Mucosa of stomach (tissue), 1 donor: ENCODE measurements around the gene THOC2.
"Not testable (repeated sequence)": the region's sequence is repeated elsewhere in the genome, so short reads cannot be mapped to it uniquely, and the experiment has no call there.

Source experiments
- H3K27me3 ChIP-seq: one replicate; pipeline ENCODE4 v1.7.0; 2013; ENCODE audit warnings: mild to moderate bottlenecking, low read length; ENCODE audit not compliant: control insufficient read depth, insufficient read depth
- H3K36me3 ChIP-seq: one replicate; pipeline ENCODE4 v1.7.0; 2013; ENCODE audit warnings: low read length; ENCODE audit not compliant: control insufficient read depth, insufficient read depth
- H3K4me1 ChIP-seq: one replicate; pipeline ENCODE4 v1.7.0; 2013; ENCODE audit warnings: mild to moderate bottlenecking, low read length; ENCODE audit not compliant: control insufficient read depth, insufficient read depth
- H3K4me3 ChIP-seq: one replicate; pipeline ENCODE4 v1.7.0; 2013; ENCODE audit warnings: low read length
- H3K9ac ChIP-seq: one replicate; pipeline ENCODE4 v1.7.0; 2013; ENCODE audit warnings: mild to moderate bottlenecking, low read length, moderate library complexity
- H3K9me3 ChIP-seq: one replicate; pipeline ENCODE4 v1.7.0; 2013; ENCODE audit warnings: mild to moderate bottlenecking, low read length, moderate library complexity; ENCODE audit not compliant: control insufficient read depth
- donor health status: Pancreatic carcinoma.

The THOC2 gene

GRCh38 chrX:123695242-123695641, 37.6 kb downstream of the THOC2 start:
- Histone ChIP-seq H3K27me3 (no peaks in the 10 kb centered on the region), H3K4me3 (no peak overlapping the region), H3K9me3 (no peaks in the 10 kb centered on the region), H3K36me3 (no peaks in the 10 kb centered on the region), H3K4me1 (no peaks in the 10 kb centered on the region), H3K9ac (no peak overlapping the region)

- Histone ChIP-seq H3K9ac (no peak overlapping the region), H3K4me3 (no peak overlapping the region), H3K36me3 (no peaks in the 10 kb centered on the region), H3K27me3 (no peaks in the 10 kb centered on the region), H3K9me3 (no peaks in the 10 kb centered on the region), H3K4me1 (no peaks in the 10 kb centered on the region)
Measured at GRCh38 chrX:123691776-123692175, 41.1 kb downstream of the THOC2 start.

DNA sequence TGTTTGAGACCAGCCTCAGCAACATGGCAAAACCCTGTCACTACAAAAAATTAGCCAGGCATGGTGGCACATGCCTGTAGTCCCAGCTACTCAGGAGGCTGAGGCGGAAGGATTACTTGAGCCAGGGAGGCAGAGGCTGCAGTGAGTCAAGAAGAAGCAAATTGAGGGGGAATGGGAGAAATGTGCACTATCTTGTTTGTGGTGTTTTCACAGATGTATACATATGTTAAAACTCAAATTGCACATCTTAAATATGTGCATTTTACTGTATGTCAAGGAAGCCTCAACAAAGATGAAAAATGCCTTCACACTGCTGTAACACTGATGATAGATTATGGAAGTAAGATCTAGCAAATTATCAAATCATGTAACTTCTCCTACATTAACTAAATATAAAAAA, 44.3 kb downstream of the THOC2 start:
- Histone ChIP-seq H3K27me3 (no peaks in the 10 kb centered on the region), H3K36me3 (no peaks in the 10 kb centered on the region), H3K9ac (no peak overlapping the region), H3K4me1 (no peaks in the 10 kb centered on the region), H3K9me3 (no peaks in the 10 kb centered on the region), H3K4me3 (no peak overlapping the region)

DNA sequence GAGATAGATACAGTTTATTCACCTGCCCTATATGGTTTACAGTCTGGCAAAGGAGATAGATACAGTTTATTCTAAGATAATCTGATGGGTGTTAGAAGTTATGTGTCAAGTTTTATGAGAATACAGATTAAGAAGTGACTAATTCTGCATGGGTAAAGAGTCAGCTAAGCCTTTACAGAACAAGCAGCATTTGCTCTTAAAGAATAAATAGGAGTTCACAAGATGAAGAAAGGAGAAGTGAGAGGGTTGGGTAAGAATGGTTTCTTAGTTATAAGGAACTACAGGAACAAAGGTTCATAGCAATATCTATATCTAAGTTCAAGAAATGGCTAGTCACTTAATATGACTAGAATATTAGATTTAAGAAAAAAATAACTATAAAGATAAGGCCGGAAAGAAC, 47.6 kb downstream of the THOC2 start:
- Histone ChIP-seq H3K9ac (no peak overlapping the region), H3K4me3 (no peak overlapping the region), H3K27me3 (no peaks in the 10 kb centered on the region), H3K36me3 (no peaks in the 10 kb centered on the region), H3K4me1 (no peaks in the 10 kb centered on the region), H3K9me3 (no peaks in the 10 kb centered on the region)

GRCh38 chrX:123682186-123682585, 50.7 kb downstream of the THOC2 start:
- Histone ChIP-seq H3K4me3 (no peak overlapping the region), H3K27me3 (no peaks in the 10 kb centered on the region), H3K4me1 (no peaks in the 10 kb centered on the region), H3K9me3 (no peaks in the 10 kb centered on the region), H3K36me3 (no peaks in the 10 kb centered on the region), H3K9ac (no peak overlapping the region)

- not testable (repeated sequence) for H3K27me3 ChIP-seq, H3K36me3 ChIP-seq, H3K9me3 ChIP-seq, H3K4me1 ChIP-seq, H3K4me3 ChIP-seq, H3K9ac ChIP-seq
Measured at GRCh38 chrX:123679733-123680460, 53.0 kb downstream of the THOC2 start.

- no peaks in the 10 kb centered on the region for H3K4me1 ChIP-seq
- H3K27me3 ChIP-seq, result no peaks in the 10 kb centered on the region
- no peaks in the 10 kb centered on the region for H3K9me3 ChIP-seq
- H3K36me3 ChIP-seq, result no peaks in the 10 kb centered on the region
- H3K4me3 ChIP-seq, result no peak overlapping the region
- H3K9ac ChIP-seq, result no peak overlapping the region
Measured at GRCh38 chrX:123675154-123675553, 57.7 kb downstream of the THOC2 start.

DNA sequence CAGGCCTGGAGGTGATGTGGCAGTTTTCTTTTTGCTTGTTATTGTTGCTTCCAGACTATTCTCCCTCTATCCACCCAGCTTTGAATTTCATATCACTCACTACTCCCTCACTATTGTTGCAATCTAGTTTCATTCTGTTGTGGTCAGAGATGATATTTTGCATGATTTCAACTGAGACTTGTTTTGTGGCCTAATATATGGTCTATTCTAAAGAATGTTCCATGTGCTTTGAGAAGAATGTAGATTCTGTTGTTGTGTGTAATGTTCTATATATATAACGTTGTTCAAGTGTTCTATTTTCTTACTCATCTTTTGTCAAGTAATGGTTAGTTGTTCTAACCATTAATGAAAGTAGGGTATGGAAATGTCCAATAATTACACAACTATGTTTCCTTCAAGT, 59.0 kb downstream of the THOC2 start:
- Histone ChIP-seq H3K36me3 (no peaks in the 10 kb centered on the region), H3K4me3 (no peak overlapping the region), H3K9me3 (no peaks in the 10 kb centered on the region), H3K9ac (no peak overlapping the region), H3K4me1 (no peaks in the 10 kb centered on the region), H3K27me3 (no peaks in the 10 kb centered on the region)

GRCh38 chrX:123665197-123665596, 67.7 kb downstream of the THOC2 start:
- Histone ChIP-seq H3K9me3 (no peaks in the 10 kb centered on the region), H3K9ac (no peak overlapping the region), H3K4me1 (no peaks in the 10 kb centered on the region), H3K4me3 (no peak overlapping the region), H3K36me3 (no peaks in the 10 kb centered on the region), H3K27me3 (no peaks in the 10 kb centered on the region)

DNA sequence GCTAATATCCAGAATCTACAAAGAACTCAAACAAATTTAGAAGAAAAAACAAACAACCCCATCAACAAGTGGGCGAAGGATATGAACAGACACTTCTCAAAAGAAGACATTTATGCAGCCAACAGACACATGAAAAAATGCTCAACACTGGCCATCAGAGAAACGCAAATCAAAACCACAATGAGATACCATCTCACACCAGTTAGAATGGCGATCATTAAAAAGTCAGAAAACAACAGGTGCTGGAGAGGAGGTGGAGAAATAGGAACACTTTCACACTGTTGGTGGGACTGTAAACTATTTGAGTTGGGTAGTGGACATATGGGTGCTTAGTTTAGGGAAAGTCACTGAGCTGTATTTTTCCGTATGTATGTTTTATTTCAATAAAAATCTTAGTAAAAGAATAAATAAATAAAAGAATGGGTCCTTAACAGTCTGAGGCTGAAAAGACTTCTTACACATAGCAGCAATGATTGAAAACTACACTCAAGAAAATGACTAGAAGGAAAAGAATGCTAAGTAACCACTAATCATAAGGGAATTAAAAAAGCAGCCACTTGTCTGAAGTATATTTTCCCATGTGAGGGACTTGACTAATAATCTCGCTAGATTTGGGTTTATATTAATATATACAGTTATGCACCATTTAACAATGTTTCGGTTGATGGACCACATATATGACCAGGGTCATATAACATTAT, 68.2 kb downstream of the THOC2 start:
- H3K36me3 ChIP-seq, H3K4me1 ChIP-seq, H3K4me3 ChIP-seq, H3K9me3 ChIP-seq, H3K9ac ChIP-seq, H3K27me3 ChIP-seq: not testable (repeated sequence)

- H3K36me3 ChIP-seq, H3K4me1 ChIP-seq, H3K9me3 ChIP-seq, H3K4me3 ChIP-seq, H3K9ac ChIP-seq, H3K27me3 ChIP-seq: not testable (repeated sequence)
Measured at GRCh38 chrX:123663720-123664119, 69.1 kb downstream of the THOC2 start.

DNA sequence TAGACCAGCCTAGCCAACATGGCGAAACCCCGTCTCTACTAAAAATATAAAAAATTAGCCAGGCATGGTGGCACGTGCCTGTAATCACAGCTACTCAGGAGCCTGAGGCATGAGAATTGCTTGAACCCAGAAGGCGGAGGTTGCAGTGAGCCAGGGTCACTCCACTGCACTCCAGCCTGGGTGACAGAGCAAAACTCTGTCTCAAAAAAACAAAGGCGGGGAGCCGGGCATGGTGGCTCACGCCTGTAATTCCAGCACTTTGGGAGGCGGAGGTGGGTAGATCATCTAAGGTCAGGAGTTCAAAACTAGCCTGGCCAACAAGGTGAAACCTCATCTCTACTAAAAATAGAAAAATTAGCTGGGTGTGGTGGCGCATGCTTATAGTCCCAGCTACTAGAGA, 76.3 kb downstream of the THOC2 start:
- H3K4me1 ChIP-seq, H3K27me3 ChIP-seq, H3K4me3 ChIP-seq, H3K9me3 ChIP-seq, H3K9ac ChIP-seq, H3K36me3 ChIP-seq: not testable (repeated sequence)

GRCh38 chrX:123648811-123649181, 84.1 kb downstream of the THOC2 start:
- not testable (repeated sequence) for H3K9me3 ChIP-seq, H3K4me1 ChIP-seq, H3K4me3 ChIP-seq, H3K9ac ChIP-seq, H3K27me3 ChIP-seq, H3K36me3 ChIP-seq
